ENCODE measurements around the gene ILDR2. TPM values are rescaled to one million over a fixed set of nuclear protein-coding genes. Genes with fewer than 3 reads are reported as not detected.

The ILDR2 gene
- total RNA-seq, 1 experiment from 2014 or later = 43.5 TPM

GRCh38 chr1:166927701-166928100 lies 47.6 kb downstream of the ILDR2 start:
- no peak overlapping the region for H3K27ac ChIP-seq
- no peak overlapping the region for H3K4me3 ChIP-seq
- H3K36me3 ChIP-seq = peaks cover 8% of the 10 kb centered on the region; the same call in 1 of the 2 replicates
- no peaks in the 10 kb centered on the region for H3K27me3 ChIP-seq (replicated peaks)
- H3K9me3 ChIP-seq (replicated peaks) = no peaks in the 10 kb centered on the region
- H3K4me1 ChIP-seq (replicated peaks) = peaks cover 37% of the 10 kb centered on the region
- DNase-seq (ENCODE audit: low read depth in 1 of 2, low spot score in 2 of 2) = no peak

GRCh38 chr1:166925810-166926478 lies 49.4 kb downstream of the ILDR2 start:
- Histone ChIP-seq H3K4me1 (replicated peaks) (peaks cover 37% of the 10 kb centered on the region), H3K4me3 (no peak overlapping the region), H3K9me3 (replicated peaks) (no peaks in the 10 kb centered on the region), H3K36me3 (peaks cover 8% of the 10 kb centered on the region; the same call in 1 of the 2 replicates), H3K27me3 (replicated peaks) (no peaks in the 10 kb centered on the region), H3K27ac (peak overlapping the region; percentile 99)
- peak; percentile 89 to 95 for DNase-seq (ENCODE audit: low read depth in 1 of 2, low spot score in 2 of 2)

- peak overlapping the region; percentile 99 for H3K27ac ChIP-seq
- peaks cover 37% of the 10 kb centered on the region for H3K4me1 ChIP-seq (replicated peaks)
- H3K9me3 ChIP-seq (replicated peaks) = no peaks in the 10 kb centered on the region
- H3K36me3 ChIP-seq = peaks cover 8% of the 10 kb centered on the region; the same call in 1 of the 2 replicates
- H3K4me3 ChIP-seq = no peak overlapping the region
- peak in 1 of 2 experiments; percentile 50 for DNase-seq (ENCODE audit: low read depth in 1 of 2, low spot score in 2 of 2)
- H3K27me3 ChIP-seq (replicated peaks) = no peaks in the 10 kb centered on the region
Observed at GRCh38 chr1:166924823-166925541, 50.4 kb downstream of the ILDR2 start.

- Histone ChIP-seq H3K27ac (no peak overlapping the region), H3K27me3 (replicated peaks) (no peaks in the 10 kb centered on the region), H3K4me3 (no peak overlapping the region), H3K36me3 (peaks cover 9% of the 10 kb centered on the region), H3K9me3 (replicated peaks) (no peaks in the 10 kb centered on the region), H3K4me1 (replicated peaks) (peaks cover 32% of the 10 kb centered on the region)
- no peak for DNase-seq (ENCODE audit: low read depth in 1 of 2, low spot score in 2 of 2)
Observed at GRCh38 chr1:166920561-166921475, 54.5 kb downstream of the ILDR2 start.

- peaks cover 9% of the 10 kb centered on the region for H3K36me3 ChIP-seq
- H3K27ac ChIP-seq = no peak overlapping the region
- peaks cover 15% of the 10 kb centered on the region for H3K4me1 ChIP-seq (replicated peaks)
- H3K4me3 ChIP-seq = no peak overlapping the region
- DNase-seq (ENCODE audit: low read depth in 1 of 2, low spot score in 2 of 2) = no peak
- H3K27me3 ChIP-seq (replicated peaks) = no peaks in the 10 kb centered on the region
- no peaks in the 10 kb centered on the region for H3K9me3 ChIP-seq (replicated peaks)
Observed at GRCh38 chr1:166918956-166919316, 56.4 kb downstream of the ILDR2 start.

- Histone ChIP-seq H3K27me3 (replicated peaks) (no peaks in the 10 kb centered on the region), H3K4me1 (replicated peaks) (peaks cover 9% of the 10 kb centered on the region), H3K27ac (no peak overlapping the region), H3K4me3 (no peak overlapping the region), H3K36me3 (peaks cover 9% of the 10 kb centered on the region), H3K9me3 (replicated peaks) (no peaks in the 10 kb centered on the region)
- DNase-seq (ENCODE audit: low read depth in 1 of 2, low spot score in 2 of 2) = no peak
Observed at GRCh38 chr1:166918088-166918955, 57.0 kb downstream of the ILDR2 start.

- no peak for DNase-seq (ENCODE audit: low read depth in 1 of 2, low spot score in 2 of 2)
Observed at GRCh38 chr1:166915941-166916340, 59.4 kb downstream of the ILDR2 start.

GRCh38 chr1:166915042-166915441 lies 60.3 kb downstream of the ILDR2 start:
- H3K4me3 ChIP-seq = no peak overlapping the region
- DNase-seq (ENCODE audit: low read depth in 1 of 2, low spot score in 2 of 2) = no peak
- H3K27me3 ChIP-seq (replicated peaks) = no peaks in the 10 kb centered on the region
- H3K4me1 ChIP-seq (replicated peaks) = peaks cover 12% of the 10 kb centered on the region
- H3K9me3 ChIP-seq (replicated peaks) = no peaks in the 10 kb centered on the region
- no peak overlapping the region for H3K27ac ChIP-seq
- peaks cover 9% of the 10 kb centered on the region for H3K36me3 ChIP-seq

More at GRCh38 chr1:166915941-166916340, 59.4 kb downstream of the ILDR2 start:
- Histone ChIP-seq H3K4me3 (no peak overlapping the region), H3K27me3 (replicated peaks) (no peaks in the 10 kb centered on the region), H3K27ac (no peak overlapping the region), H3K9me3 (replicated peaks) (no peaks in the 10 kb centered on the region), H3K4me1 (replicated peaks) (peaks cover 8% of the 10 kb centered on the region; the same call in 1 of the 2 replicates), H3K36me3 (peaks cover 9% of the 10 kb centered on the region)

- no peak for DNase-seq (ENCODE audit: low read depth in 1 of 2, low spot score in 2 of 2)
- H3K27me3 ChIP-seq (replicated peaks) = no peaks in the 10 kb centered on the region
- H3K4me3 ChIP-seq = no peak overlapping the region
- no peak overlapping the region for H3K27ac ChIP-seq
- peaks cover 9% of the 10 kb centered on the region for H3K36me3 ChIP-seq
- H3K9me3 ChIP-seq (replicated peaks) = no peaks in the 10 kb centered on the region
- peaks cover 12% of the 10 kb centered on the region for H3K4me1 ChIP-seq (replicated peaks)
Observed at GRCh38 chr1:166914111-166914510, 61.2 kb downstream of the ILDR2 start.

- H3K27me3 ChIP-seq (replicated peaks) = no peaks in the 10 kb centered on the region
- H3K4me1 ChIP-seq (replicated peaks) = peaks cover 27% of the 10 kb centered on the region
Observed at GRCh38 chr1:166911624-166912023, 63.7 kb downstream of the ILDR2 start.

GRCh38 chr1:166910396-166910994 lies 64.8 kb downstream of the ILDR2 start:
- Histone ChIP-seq H3K27ac (no peak overlapping the region), H3K4me3 (no peak overlapping the region), H3K4me1 (replicated peaks) (peaks cover 28% of the 10 kb centered on the region), H3K27me3 (replicated peaks) (no peaks in the 10 kb centered on the region), H3K9me3 (replicated peaks) (no peaks in the 10 kb centered on the region), H3K36me3 (no peaks in the 10 kb centered on the region)
- DNase-seq (ENCODE audit: low read depth in 1 of 2, low spot score in 2 of 2) = peak; percentile 65 to 79

More at GRCh38 chr1:166911624-166912023, 63.7 kb downstream of the ILDR2 start:
- H3K4me3 ChIP-seq = no peak overlapping the region
- H3K9me3 ChIP-seq (replicated peaks) = no peaks in the 10 kb centered on the region
- DNase-seq (ENCODE audit: low read depth in 1 of 2, low spot score in 2 of 2) = no peak
- no peak overlapping the region for H3K27ac ChIP-seq
- no peaks in the 10 kb centered on the region for H3K36me3 ChIP-seq

- Histone ChIP-seq H3K4me3 (no peak overlapping the region), H3K27me3 (replicated peaks) (no peaks in the 10 kb centered on the region), H3K36me3 (no peaks in the 10 kb centered on the region), H3K27ac (no peak overlapping the region), H3K9me3 (replicated peaks) (no peaks in the 10 kb centered on the region), H3K4me1 (replicated peaks) (peaks cover 43% of the 10 kb centered on the region)
- DNase-seq (ENCODE audit: low read depth in 1 of 2, low spot score in 2 of 2) = no peak
Observed at GRCh38 chr1:166908942-166909341, 66.4 kb downstream of the ILDR2 start.
